LNCAP (cell line): ENCODE measurements around the gene KHDC1.

Experiments
- CTCF ChIP-seq: fragments of 450-650 bp; IDR thresholded peaks from 2 replicates; pipeline ENCODE4 v1.5.1; 2017; ENCODE audit warnings: mild to moderate bottlenecking

KHDC1 gene

GRCh38 chr6:73262671-73263569 is at the start of gene KHDC1:
Gene KHDC1 (minus strand): TSS chr6:73263196. CDS start chr6:73242517, 20,679 bp downstream.
- no peak for TF ChIP-seq CTCF

GRCh38 chr6:73309785-73310502 is 46.9 kb upstream of the KHDC1 start:
- TF ChIP-seq CTCF: peak; percentile 60

GRCh38 chr6:73309535-73309784 is 46.5 kb upstream of the KHDC1 start:
- TF ChIP-seq CTCF: no peak

GRCh38 chr6:73308712-73309534 is 45.9 kb upstream of the KHDC1 start:
- peak; percentile 20; the same call in 1 of the 2 replicates for TF ChIP-seq CTCF

GRCh38 chr6:73302339-73302738 is 39.3 kb upstream of the KHDC1 start:
- no peak for TF ChIP-seq CTCF

- no peak for TF ChIP-seq CTCF
Measured at GRCh38 chr6:73299151-73299971, 36.4 kb upstream of the KHDC1 start.

- no peak for TF ChIP-seq CTCF
Measured at GRCh38 chr6:73293331-73293730, 30.3 kb upstream of the KHDC1 start.
